GM23338 (cell line): ENCODE data around the gene INPP4B.

Experiments
- CTCF ChIP-seq, 2 experiments: fragments of 200-600 bp in 1 of 2; sonication (generic) in 1 of 2; conservative IDR thresholded peaks; 2 replicates each; pipeline versions ENCODE4 v1.5.1 to v1.6.1; 2016 to 2017; ENCODE audit warnings: antibody characterized with exemption in 2 of 2, low read depth in 2 of 2, mild to moderate bottlenecking in 2 of 2, moderate library complexity in 1 of 2
- EZH2 ChIP-seq: fragments of 200-600 bp; sonication (generic); IDR thresholded peaks from one replicate; pipeline ENCODE4 v1.8.0; 2017; ENCODE audit warnings: antibody characterized with exemption, mild to moderate bottlenecking, low read depth; ENCODE audit not compliant: unreplicated experiment
- EZH2phosphoT487 ChIP-seq: fragments of 200-600 bp; sonication (generic); IDR thresholded peaks from one replicate; pipeline ENCODE4 v1.8.1; 2018; ENCODE audit warnings: antibody characterized with exemption; ENCODE audit not compliant: unreplicated experiment
- POLR2AphosphoS5 ChIP-seq: IDR thresholded peaks from 2 replicates; pipeline ENCODE4 v1.6.1; 2016; ENCODE audit warnings: antibody characterized with exemption, low read depth

- TF ChIP-seq CTCF (conservative IDR thresholded peaks at IDR 0.05; ENCODE audit: low read depth in 2 of 2): no peak
- no peak for TF ChIP-seq POLR2AphosphoS5
- TF ChIP-seq EZH2: no peak
- TF ChIP-seq EZH2phosphoT487: no peak
Observed at GRCh38 chr4:142366769-142367181, 479.3 kb downstream of the INPP4B start.
